CD4-positive, alpha-beta memory T cell (primary cell): ENCODE data around the gene RMDN2. TPM values are rescaled to one million over a fixed set of nuclear protein-coding genes. Genes with fewer than 3 reads are reported as not detected.
"Not testable (repeated sequence)": the region's sequence is repeated elsewhere in the genome, so short reads cannot be mapped to it uniquely, and the experiment has no call there.

ENCODE experiments used
- CTCF ChIA-PET: fragments of 350-600 bp; sonication (Branson Sonifier 250); formaldehyde crosslinking; loops from one replicate; lab custom pipeline; 2021; ENCODE audit warnings: inconsistent platforms; ENCODE audit not compliant: partially characterized antibody; lab: Charles Lee
- POLR2A ChIA-PET: fragments of 350-600 bp; sonication (Branson Sonifier 250); formaldehyde crosslinking; loops from one replicate; lab custom pipeline; 2021; ENCODE audit not compliant: partially characterized antibody; lab: Charles Lee
- DNase-seq, 5 donors: peaks; one replicate each; pipeline versions ENCODE4 v3.0.0 to v3.0.0-alpha.2; 2020 to 2022; ENCODE audit warnings: mixed read lengths in 1 of 5
- H3K27ac ChIP-seq: one replicate; pipeline ENCODE4 v1.7.0; 2013; ENCODE audit warnings: low read depth, low read length
- H3K27me3 ChIP-seq: 2 replicates; pipeline ENCODE4 v1.7.0; 2013; ENCODE audit warnings: mild to moderate bottlenecking, low read length, moderate library complexity; ENCODE audit not compliant: insufficient read depth
- H3K36me3 ChIP-seq: 2 replicates; pipeline ENCODE4 v1.7.0; 2013; ENCODE audit warnings: mild to moderate bottlenecking, low read length, moderate library complexity; ENCODE audit not compliant: insufficient read depth
- H3K4me1 ChIP-seq: 2 replicates; pipeline ENCODE4 v1.7.0; 2013; ENCODE audit warnings: mild to moderate bottlenecking, low read length, moderate library complexity; ENCODE audit not compliant: insufficient read depth
- H3K4me3 ChIP-seq, 2 donors: one replicate each; pipeline ENCODE4 v1.7.0; 2013; ENCODE audit warnings: low read length in 2 of 2, mild to moderate bottlenecking in 1 of 2
- H3K9me3 ChIP-seq, 2 donors: one replicate each; pipeline ENCODE4 v1.7.0; 2013; ENCODE audit warnings: low read length in 2 of 2, control low read depth in 1 of 2; ENCODE audit not compliant: control insufficient read depth in 1 of 2
- H3K27ac Mint-ChIP-seq, 7 donors: one replicate each; pipeline ENCODE4 v1.8.0; 2020 to 2021; ENCODE audit warnings: mixed read lengths in 7 of 7, mild to moderate bottlenecking in 6 of 7, inconsistent platforms in 3 of 7, moderate library complexity in 3 of 7
- H3K27me3 Mint-ChIP-seq, 2 donors: one replicate each; pipeline ENCODE4 v1.8.0; 2020 to 2021; ENCODE audit warnings: mixed read lengths in 2 of 2
- H3K36me3 Mint-ChIP-seq, 2 donors: one replicate each; pipeline ENCODE4 v1.8.0; 2020 to 2021; ENCODE audit warnings: mixed read lengths in 2 of 2, inconsistent platforms in 1 of 2, mild to moderate bottlenecking in 1 of 2
- H3K4me1 Mint-ChIP-seq, 4 donors: one replicate each; pipeline ENCODE4 v1.8.0; 2020 to 2021; ENCODE audit warnings: mixed read lengths in 4 of 4, mild to moderate bottlenecking in 1 of 4
- H3K4me3 Mint-ChIP-seq, 8 donors: one replicate each; pipeline ENCODE4 v1.8.0; 2020 to 2021; ENCODE audit warnings: mixed read lengths in 8 of 8, mild to moderate bottlenecking in 7 of 8, moderate library complexity in 6 of 8, inconsistent platforms in 3 of 8
- H3K9me3 Mint-ChIP-seq, 8 donors: one replicate each; pipeline ENCODE4 v1.8.0; 2020 to 2021; ENCODE audit warnings: mixed read lengths in 8 of 8, mild to moderate bottlenecking in 5 of 8, inconsistent platforms in 3 of 8, moderate library complexity in 1 of 8
- intact Hi-C: fragments of 100-400 bp; cut with micrococcal nuclease; formaldehyde crosslinking; loops from one replicate; pipeline ENCODE4 v1.15.1; 2023
- polyA plus RNA-seq, 2 donors: library from polyadenylated mRNA; unstranded; fragments of 300-500 nt; fragmentation: Illumina TruSeq; gene quantifications; one replicate each; pipeline ENCODE4 v1.2.3, GENCODE V29; 2021
- total RNA-seq, 2 experiments: library from RNA; stranded (reverse); gene quantifications; one replicate each; pipeline ENCODE4 v1.2.3, GENCODE V29; 2021

The RMDN2 gene
- total and polyA plus RNA-seq, 4 experiments from 2014 or later = 3.1 to 4.0 (median 3.2) TPM

DNA sequence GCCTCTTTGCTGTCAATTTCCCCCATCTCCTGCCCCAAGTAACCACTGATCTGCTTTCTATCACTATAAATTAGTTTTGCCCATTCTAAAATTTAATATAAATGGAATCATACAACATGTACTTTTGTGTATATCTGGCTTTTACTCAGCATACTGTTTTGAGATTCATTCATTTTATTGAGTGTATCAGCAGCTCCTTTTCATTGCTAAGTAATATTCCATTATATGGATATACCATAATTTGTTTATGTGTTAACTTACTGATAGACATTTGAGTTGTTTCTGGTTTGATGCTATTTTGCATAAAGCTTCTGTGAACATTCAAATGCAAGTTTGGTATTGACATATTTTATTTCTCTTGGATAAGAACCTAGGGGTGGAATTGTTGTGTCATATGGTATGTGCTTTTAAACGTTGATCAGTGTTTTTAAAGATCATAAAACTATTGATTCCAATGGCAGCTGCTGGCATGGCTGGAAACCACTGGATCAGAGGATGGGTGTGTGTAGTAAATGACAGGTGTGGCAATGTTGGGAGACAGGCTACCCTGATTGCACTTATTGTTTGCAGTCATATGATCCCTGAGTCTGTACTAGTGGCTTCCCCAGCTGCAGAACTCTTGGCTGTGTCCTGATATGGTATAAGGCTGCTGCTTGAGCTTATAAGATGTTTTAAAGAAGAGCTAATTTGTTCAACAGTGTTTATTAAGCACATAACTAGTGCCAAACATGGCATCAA, 75.6 kb downstream of the RMDN2 start:
- ChIA-PET POLR2A (no interaction called here), CTCF (interaction anchor here (1.0 to 1.4 kb wide), 2 partner anchors 19 to 274 kb away, joined by 4 read pairs; no protein-coding TSS in a partner anchor)
- Histone ChIP-seq H3K36me3 (no peaks in the 10 kb centered on the region), H3K27me3 (no peaks in the 10 kb centered on the region), H3K9me3 (no peaks in the 10 kb centered on the region), H3K4me3 (no peak overlapping the region), H3K4me1 (no peaks in the 10 kb centered on the region), H3K27ac (no peak overlapping the region)
- DNase-seq = no peak
- intact Hi-C loops = no loop called here
- Mint-ChIP-seq H3K27ac (no peak overlapping the region), H3K4me1 (no peaks in the 10 kb centered on the region), H3K4me3 (no peak overlapping the region), H3K36me3 (peaks cover 8 to 29% of the 10 kb centered on the region in 2 donors), H3K9me3 (peaks cover 0 to 18% (median 5%) of the 10 kb centered on the region in 8 donors), H3K27me3 (no peaks in the 10 kb centered on the region)

DNA sequence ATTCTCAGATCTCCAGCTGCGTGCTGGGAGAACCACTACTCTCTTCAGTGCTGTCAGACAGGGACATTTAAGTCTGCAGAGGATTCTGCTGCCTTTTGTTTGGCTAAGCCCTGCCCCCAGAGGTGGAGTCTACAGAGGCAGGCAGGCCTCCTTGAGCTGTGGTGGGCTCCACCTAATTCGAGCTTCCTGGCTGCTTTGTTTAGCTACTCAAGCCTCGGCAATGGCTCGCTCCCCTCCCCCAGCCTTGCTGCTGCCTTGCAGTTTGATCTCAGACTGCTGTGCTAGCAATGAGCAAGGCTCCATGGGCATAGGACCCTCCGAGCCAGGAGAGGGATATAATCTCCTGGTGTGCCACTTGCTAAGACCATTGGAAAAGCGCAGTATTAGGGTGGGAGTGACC, 85.1 kb downstream of the RMDN2 start:
- H3K27me3 ChIP-seq, POLR2A ChIA-PET, H3K27ac ChIP-seq, CTCF ChIA-PET, H3K4me3 ChIP-seq, DNase-seq, H3K4me3 Mint-ChIP-seq, H3K4me1 Mint-ChIP-seq, H3K27ac Mint-ChIP-seq, H3K9me3 Mint-ChIP-seq, H3K27me3 Mint-ChIP-seq, H3K36me3 ChIP-seq, H3K9me3 ChIP-seq, intact Hi-C loops, H3K4me1 ChIP-seq: not testable (repeated sequence)
- peaks cover 17 to 38% of the 10 kb centered on the region in 2 donors for H3K36me3 Mint-ChIP-seq

DNA sequence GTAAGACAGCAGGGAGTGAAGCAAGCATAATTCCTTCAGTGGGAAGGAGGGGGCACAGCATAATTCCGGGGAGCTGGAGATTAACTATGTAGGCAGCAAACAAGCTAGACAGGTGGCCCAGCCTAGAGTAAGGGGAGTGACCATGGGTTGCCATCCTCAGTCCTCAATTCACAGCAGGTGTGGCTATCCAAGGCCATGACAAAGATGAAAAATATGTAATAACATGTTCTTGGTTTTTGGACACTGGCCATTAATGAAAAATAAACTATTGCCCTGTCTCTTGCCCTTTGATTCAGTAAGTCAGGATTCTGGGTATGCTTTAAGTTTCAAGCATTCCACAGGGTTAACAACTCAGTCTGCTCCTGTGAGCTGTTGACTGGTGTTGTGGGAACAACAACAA, 85.9 kb downstream of the RMDN2 start:
- Histone ChIP-seq H3K27ac (no peak overlapping the region), H3K4me3 (no peak overlapping the region), H3K36me3 (no peaks in the 10 kb centered on the region), H3K9me3 (no peaks in the 10 kb centered on the region), H3K4me1 (no peaks in the 10 kb centered on the region), H3K27me3 (no peaks in the 10 kb centered on the region)
- Mint-ChIP-seq H3K27ac (no peak overlapping the region), H3K9me3 (peaks cover 0 to 3% (median 0%) of the 10 kb centered on the region in 8 donors), H3K4me1 (no peaks in the 10 kb centered on the region), H3K27me3 (no peaks in the 10 kb centered on the region), H3K4me3 (no peak overlapping the region), H3K36me3 (peaks cover 17 to 38% of the 10 kb centered on the region in 2 donors)
- intact Hi-C loops = no loop called here
- ChIA-PET POLR2A (no interaction called here), CTCF (no interaction called here)
- no peak for DNase-seq

DNA sequence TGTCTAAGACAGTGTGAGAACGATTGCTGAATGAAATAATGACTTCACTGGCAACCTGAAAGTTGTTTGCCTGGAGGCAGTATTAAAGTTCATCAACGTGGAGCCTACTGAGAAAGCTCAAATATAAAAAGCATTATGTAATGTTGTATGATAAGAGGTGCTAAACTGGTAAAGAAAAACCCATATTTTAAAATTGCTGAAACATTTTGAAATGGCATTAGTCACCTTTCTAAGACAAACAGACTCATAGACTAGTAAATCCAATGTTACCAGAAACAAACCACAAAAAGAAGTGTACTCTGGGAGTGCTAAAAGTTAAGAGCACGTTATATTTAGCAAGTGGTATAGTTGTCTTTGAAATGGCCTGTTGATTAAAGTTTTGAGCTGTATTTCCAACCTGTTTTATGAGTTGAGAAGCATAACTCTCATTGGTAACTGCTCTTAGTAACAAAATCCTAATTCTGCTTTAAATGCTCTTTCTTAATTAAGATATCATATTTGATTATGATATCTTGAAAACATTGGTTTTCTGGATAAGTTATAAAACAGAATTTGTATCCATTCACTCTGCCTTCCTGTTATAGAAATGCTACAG, 88.2 kb downstream of the RMDN2 start:
- ChIA-PET POLR2A (no interaction called here), CTCF (no interaction called here)
- Histone ChIP-seq H3K36me3 (no peaks in the 10 kb centered on the region), H3K9me3 (no peaks in the 10 kb centered on the region), H3K4me3 (no peak overlapping the region), H3K4me1 (no peaks in the 10 kb centered on the region), H3K27ac (no peak overlapping the region), H3K27me3 (no peaks in the 10 kb centered on the region)
- Mint-ChIP-seq H3K9me3 (peaks cover 0 to 3% (median 0%) of the 10 kb centered on the region in 8 donors), H3K27me3 (no peaks in the 10 kb centered on the region), H3K4me1 (no peaks in the 10 kb centered on the region), H3K27ac (no peak overlapping the region), H3K36me3 (peaks cover 10 to 29% of the 10 kb centered on the region in 2 donors), H3K4me3 (no peak overlapping the region)
- intact Hi-C loops = no loop called here
- DNase-seq = no peak

DNA sequence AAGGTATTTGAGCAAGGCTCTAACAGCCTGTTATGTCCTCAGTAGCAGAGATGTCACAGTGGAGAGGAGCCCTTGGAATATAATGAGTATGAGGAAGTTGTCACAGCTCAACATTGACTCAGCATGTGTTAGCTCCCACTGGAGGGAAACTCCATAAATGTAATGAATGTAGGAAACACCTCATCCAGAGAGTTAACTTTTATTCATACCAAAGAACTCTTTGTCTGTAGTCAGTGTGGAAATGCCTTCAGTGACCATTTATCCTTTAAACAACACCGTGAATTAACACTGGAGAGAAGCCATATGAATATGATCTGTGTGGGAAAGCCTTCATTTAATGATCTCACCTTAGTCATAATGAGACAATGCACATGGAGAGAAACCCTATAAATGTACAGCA, 91.1 kb downstream of the RMDN2 start:
- no peak overlapping the region for H3K4me3 Mint-ChIP-seq
- no peaks in the 10 kb centered on the region for H3K4me1 ChIP-seq
- no peak overlapping the region for H3K4me3 ChIP-seq
- no peaks in the 10 kb centered on the region for H3K27me3 Mint-ChIP-seq
- H3K36me3 Mint-ChIP-seq = peaks cover 6 to 16% of the 10 kb centered on the region in 2 donors
- no peaks in the 10 kb centered on the region for H3K4me1 Mint-ChIP-seq
- H3K27ac ChIP-seq = no peak overlapping the region
- no peaks in the 10 kb centered on the region for H3K9me3 ChIP-seq
- CTCF ChIA-PET = no interaction called here
- intact Hi-C loops = no loop called here
- H3K27ac Mint-ChIP-seq = no peak overlapping the region
- H3K9me3 Mint-ChIP-seq = peaks cover 0 to 3% (median 0%) of the 10 kb centered on the region in 8 donors
- POLR2A ChIA-PET = no interaction called here
- no peaks in the 10 kb centered on the region for H3K36me3 ChIP-seq
- DNase-seq = no peak
- H3K27me3 ChIP-seq = no peaks in the 10 kb centered on the region

DNA sequence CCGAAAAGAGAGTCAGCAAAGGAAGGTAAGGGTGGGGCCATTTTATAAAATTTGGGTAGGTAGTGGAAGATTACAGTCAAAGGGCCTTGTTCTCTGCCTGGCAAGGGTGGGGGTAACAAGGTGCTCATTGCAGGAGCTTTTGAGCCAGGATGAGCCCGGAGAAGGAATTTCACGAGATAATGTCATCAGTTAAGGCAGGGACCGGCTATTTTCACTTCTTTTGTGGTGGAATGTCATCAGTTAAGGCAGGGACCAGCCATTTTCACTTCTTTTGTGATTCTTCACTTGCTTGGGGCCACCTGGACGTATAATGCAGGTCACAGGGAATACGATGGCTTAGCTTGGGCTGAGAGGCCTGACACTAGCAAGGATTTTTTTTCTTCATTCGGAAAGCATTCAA, 92.7 kb downstream of the RMDN2 start:
- H3K27me3 Mint-ChIP-seq = no peaks in the 10 kb centered on the region
- H3K9me3 Mint-ChIP-seq = peaks cover 0 to 3% (median 0%) of the 10 kb centered on the region in 8 donors
- DNase-seq = no peak
- no peak overlapping the region for H3K4me3 ChIP-seq
- H3K4me1 Mint-ChIP-seq = no peaks in the 10 kb centered on the region
- intact Hi-C loops = no loop called here
- no peak overlapping the region for H3K27ac ChIP-seq
- no peaks in the 10 kb centered on the region for H3K4me1 ChIP-seq
- H3K27ac Mint-ChIP-seq = peak overlapping the region in 1 of 7 donors; percentile 18
- H3K27me3 ChIP-seq = no peaks in the 10 kb centered on the region
- no peak overlapping the region for H3K4me3 Mint-ChIP-seq
- no peaks in the 10 kb centered on the region for H3K9me3 ChIP-seq
- CTCF ChIA-PET = no interaction called here
- H3K36me3 ChIP-seq = no peaks in the 10 kb centered on the region
- POLR2A ChIA-PET = no interaction called here
- peaks cover 0 to 7% of the 10 kb centered on the region in 2 donors for H3K36me3 Mint-ChIP-seq

DNA sequence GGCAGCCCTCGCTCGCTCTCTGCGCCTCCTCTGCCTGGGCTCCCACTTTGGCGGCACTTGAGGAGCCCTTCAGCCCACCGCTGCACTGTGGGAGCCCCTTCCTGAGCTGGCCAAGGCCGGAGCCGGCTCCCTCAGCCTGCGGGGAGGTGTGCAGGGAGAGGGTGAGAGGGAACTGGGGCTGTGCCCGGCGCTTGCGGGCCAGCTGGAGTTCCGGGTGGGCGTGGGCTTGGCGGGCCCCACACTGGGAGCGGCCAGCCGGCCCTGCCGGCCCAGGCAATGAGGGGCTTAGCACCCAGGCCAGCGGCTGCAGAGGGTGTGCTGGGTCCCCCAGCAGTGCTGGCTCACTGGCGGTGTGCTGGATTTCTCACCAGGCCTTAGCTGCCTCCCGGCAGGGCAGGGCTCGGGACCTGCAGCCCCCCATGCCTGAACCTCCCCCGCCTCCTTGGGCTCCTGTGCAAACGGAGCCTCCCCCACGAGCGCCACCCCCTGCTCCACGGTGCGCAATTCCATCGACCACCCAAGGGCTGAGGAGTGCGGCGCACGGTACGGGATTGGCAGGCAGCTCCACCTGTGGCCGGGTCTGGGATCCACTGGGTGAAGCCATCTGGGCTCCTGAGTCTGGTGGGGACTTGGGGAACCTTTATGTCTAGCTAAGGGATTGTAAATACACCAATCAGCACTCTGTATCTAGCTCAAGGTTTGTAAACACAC, 95.4 kb downstream of the RMDN2 start:
- H3K4me3 Mint-ChIP-seq, H3K9me3 ChIP-seq, H3K36me3 Mint-ChIP-seq, H3K4me1 Mint-ChIP-seq, H3K4me3 ChIP-seq, intact Hi-C loops, H3K36me3 ChIP-seq, H3K27me3 Mint-ChIP-seq, H3K9me3 Mint-ChIP-seq, H3K27me3 ChIP-seq, DNase-seq, H3K27ac ChIP-seq, POLR2A ChIA-PET, H3K27ac Mint-ChIP-seq, H3K4me1 ChIP-seq, CTCF ChIA-PET: not testable (repeated sequence)
